PFSK-1 (cell line): ENCODE results near the gene BAMBI.

Source experiments
- FOXP2 ChIP-seq: optimal IDR thresholded peaks from 2 replicates; pipeline ENCODE3; 2011; ENCODE audit warnings: borderline replicate concordance, control low read depth, inconsistent platforms; ENCODE audit not compliant: insufficient read depth; ENCODE audit errors: extremely low read length, extremely low read depth
- POLR2AphosphoS5 ChIP-seq: IDR thresholded peaks from 2 replicates; pipeline ENCODE4 v1.6.1; 2012; ENCODE audit warnings: low read depth, mild to moderate bottlenecking, control low read depth, low read length, moderate library complexity
- REST ChIP-seq, 2 experiments: IDR thresholded peaks; 2 replicates each; pipeline versions ENCODE4 v1.6.1 to v1.8.0; 2011 to 2012; ENCODE audit warnings: low read depth in 2 of 2, low read length in 2 of 2, control low read depth in 1 of 2, inconsistent platforms in 1 of 2, mild to moderate bottlenecking in 1 of 2, moderate library complexity in 1 of 2; ENCODE audit not compliant: insufficient read depth in 1 of 2
- SIN3A ChIP-seq: IDR thresholded peaks from 2 replicates; pipeline ENCODE4 v1.6.1; 2012; ENCODE audit warnings: mild to moderate bottlenecking, low read length, moderate library complexity, borderline replicate concordance; ENCODE audit not compliant: insufficient read depth
- TAF1 ChIP-seq: IDR thresholded peaks from 2 replicates; pipeline ENCODE4 v1.6.1; 2012; ENCODE audit warnings: low read length, control low read depth, borderline replicate concordance; ENCODE audit not compliant: insufficient read depth

Gene BAMBI

DNA sequence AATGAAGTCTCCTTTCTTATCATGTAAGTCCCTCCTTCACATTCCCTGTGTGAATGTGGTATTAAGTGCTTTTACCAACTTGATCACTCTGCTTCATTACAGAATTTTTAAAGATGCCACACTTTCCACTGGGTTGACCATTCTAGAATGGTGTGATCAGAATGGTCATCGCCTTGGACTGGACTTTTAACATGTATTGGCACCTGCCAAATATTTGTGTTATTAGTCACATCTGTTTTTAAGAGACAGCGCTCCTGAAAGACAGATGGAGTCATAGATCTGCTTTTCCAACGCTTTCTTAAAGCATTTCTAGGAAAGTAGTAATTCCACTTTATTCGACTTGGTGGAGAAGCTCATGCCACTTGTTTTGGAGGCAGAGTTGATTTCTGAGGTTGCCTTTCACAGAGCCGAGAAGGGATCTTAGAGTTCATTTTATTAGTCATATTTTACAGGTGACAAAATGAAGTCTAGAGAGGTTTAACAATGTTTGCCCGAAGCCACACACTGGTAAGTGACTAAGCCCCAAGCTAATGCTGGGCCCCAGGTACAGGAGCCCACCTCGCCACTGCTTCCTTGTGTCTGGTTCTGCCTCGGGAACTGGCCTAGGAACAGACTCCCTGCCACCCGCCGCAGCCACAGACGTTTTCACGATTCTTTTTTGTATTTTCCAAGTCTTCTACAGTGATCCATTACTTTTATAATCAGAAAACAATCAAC, 10.4 kb upstream of the BAMBI start:
- no peak for TF ChIP-seq FOXP2
- TF ChIP-seq SIN3A, result no peak
- no peak for TF ChIP-seq TAF1
- TF ChIP-seq POLR2AphosphoS5, result no peak
- no peak for TF ChIP-seq REST (IDR thresholded peaks at IDR 0.05; ENCODE audit: insufficient read depth in 1 of 2, low read depth in 2 of 2, low read length in 2 of 2)

DNA sequence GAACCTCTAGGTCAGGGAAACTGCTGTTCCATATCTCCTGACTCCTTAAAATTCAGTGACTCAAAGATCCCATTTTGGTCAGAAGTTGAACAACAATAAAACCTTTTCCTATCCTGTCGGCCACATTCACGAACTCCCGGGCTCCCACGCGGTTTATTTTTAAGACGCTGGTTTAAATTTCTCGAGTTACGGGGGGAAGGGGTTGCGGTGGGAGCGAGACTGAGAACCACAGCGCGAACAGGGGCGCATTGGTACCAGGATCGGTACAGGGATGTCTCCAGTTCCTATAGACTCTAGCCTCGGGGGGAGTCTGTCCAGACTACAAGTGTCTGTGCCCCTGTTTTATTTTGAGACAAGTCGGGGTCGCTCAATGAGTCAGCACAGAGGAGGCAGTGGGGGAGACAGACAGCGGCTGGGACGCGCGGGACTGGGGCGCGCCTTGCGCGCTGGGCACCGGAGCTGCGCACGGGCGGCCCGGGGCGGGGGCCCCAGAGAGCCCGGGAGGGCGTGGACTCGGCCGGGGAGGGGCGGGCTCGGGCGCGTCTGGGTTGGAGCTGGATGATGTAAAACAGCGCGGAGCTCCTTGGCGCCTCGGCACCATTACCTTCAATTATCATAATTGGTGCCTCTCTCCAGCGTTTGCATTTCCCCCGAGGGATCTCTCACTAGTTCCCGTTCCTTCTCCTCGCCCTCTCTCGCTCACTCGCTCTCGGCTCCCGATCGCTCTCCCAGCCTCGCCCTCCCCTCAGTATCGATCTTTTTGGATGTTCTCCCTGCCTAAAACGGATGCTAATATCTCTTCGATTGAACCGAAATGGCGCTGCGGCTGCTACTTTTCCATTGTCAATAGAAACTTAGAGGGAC, 8.7 kb upstream of the BAMBI start:
- TF ChIP-seq POLR2AphosphoS5 (no peak), TAF1 (no peak), FOXP2 (no peak), SIN3A (no peak), REST (IDR thresholded peaks at IDR 0.05; ENCODE audit: insufficient read depth in 1 of 2, low read depth in 2 of 2, low read length in 2 of 2) (no peak)

DNA sequence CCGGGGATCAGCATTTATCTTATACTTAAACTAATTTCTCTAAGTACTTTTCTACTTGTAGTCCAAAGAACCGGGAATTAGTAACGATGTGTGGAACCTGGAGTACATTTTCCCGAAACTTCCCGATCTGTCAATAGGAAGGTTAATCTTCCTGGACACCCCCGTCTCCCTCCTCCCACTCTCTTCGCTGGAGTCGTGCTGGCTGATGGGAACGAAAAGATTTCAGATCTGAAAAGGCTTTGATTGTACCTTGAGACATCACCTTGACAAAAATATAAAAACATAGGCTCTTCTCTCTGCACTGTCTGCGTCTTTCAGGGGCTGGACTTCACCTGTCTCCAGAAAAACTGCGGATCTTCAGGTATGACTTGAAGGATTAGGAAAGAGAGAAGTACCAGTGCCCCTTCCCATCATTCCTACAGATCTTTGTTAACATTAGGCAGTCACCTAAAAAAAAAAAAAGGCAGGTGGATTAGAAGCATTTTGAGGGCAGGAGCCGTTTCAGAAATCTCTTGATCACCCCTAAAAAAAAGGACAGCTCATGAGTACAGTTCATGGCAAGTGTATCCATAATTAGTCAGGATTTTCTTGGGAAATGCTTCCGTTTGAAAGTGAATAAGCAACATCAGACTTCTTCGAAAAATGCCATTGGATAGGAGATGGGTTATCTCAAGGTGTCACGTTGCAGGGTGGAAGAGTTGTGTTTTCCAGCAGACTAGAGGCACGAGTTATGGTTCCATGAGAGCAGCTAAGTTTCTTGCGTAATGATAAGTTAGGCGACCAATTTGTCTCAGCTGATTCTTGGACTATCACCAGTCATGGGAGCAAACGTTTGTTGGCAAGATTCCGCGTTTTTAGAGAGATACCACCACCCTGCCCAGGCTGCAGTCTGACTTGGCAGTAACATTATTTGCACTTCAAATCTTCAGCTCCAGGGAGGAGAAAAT, 7.8 kb upstream of the BAMBI start:
- TF ChIP-seq POLR2AphosphoS5, result no peak
- no peak for TF ChIP-seq REST (IDR thresholded peaks at IDR 0.05; ENCODE audit: insufficient read depth in 1 of 2, low read depth in 2 of 2, low read length in 2 of 2)
- TF ChIP-seq FOXP2, result no peak
- TF ChIP-seq SIN3A, result no peak
- no peak for TF ChIP-seq TAF1

GRCh38 chr10:28674782-28675181, 2.5 kb upstream of the BAMBI start:
- TF ChIP-seq FOXP2 (no peak), REST (IDR thresholded peaks at IDR 0.05; ENCODE audit: insufficient read depth in 1 of 2, low read depth in 2 of 2, low read length in 2 of 2) (no peak), TAF1 (no peak), POLR2AphosphoS5 (no peak), SIN3A (no peak)
